Prostate gland (tissue), 2 donors: Measurements from ENCODE around the gene SREBF1. TPM values are rescaled to one million over a fixed set of nuclear protein-coding genes. Genes with fewer than 3 reads are reported as not detected.

ENCODE experiments used
- DNase-seq: peaks from one replicate; pipeline ENCODE4 v3.0.0-alpha.2; 2019; ENCODE audit warnings: low spot score
- H3K27ac ChIP-seq, 2 donors: fragments of 200-600 bp; sonication (generic); 2 replicates each; pipeline ENCODE4 v1.5.1; 2017 to 2019
- H3K27me3 ChIP-seq: fragments of 200-600 bp; sonication (generic); replicated peaks from 2 replicates; pipeline ENCODE4 v1.5.1; 2019; ENCODE audit not compliant: insufficient read depth
- H3K36me3 ChIP-seq, 2 donors: fragments of 200-600 bp; sonication (generic); 1 replicate in 1 of 2; 2 replicates in 1 of 2; pipeline versions ENCODE4 v1.5.1 to v1.8.1; 2017 to 2019
- H3K4me1 ChIP-seq: fragments of 200-600 bp; sonication (generic); replicated peaks from 2 replicates; pipeline ENCODE4 v1.5.1; 2019
- H3K4me3 ChIP-seq, 2 donors: fragments of 200-600 bp; sonication (generic); 2 replicates each; pipeline ENCODE4 v1.5.1; 2017 to 2019
- H3K9me3 ChIP-seq: fragments of 200-600 bp; sonication (generic); 2 replicates; pipeline ENCODE4 v1.5.1; 2017
- CTCF ChIP-seq, 4 experiments: fragments of 200-600 bp in 2 of 4; fragments of 450-650 bp in 2 of 4; sonication (generic) in 2 of 4; IDR thresholded peaks; 1 replicate in 3 of 4; 2 replicates in 1 of 4; pipeline ENCODE4 v1.5.1; 2016 to 2019; ENCODE audit warnings: antibody characterized with exemption in 4 of 4, mild to moderate bottlenecking in 2 of 4, moderate library complexity in 2 of 4
- POLR2A ChIP-seq: fragments of 450-650 bp; IDR thresholded peaks from one replicate; pipeline ENCODE4 v1.6.1; 2016; ENCODE audit warnings: antibody characterized with exemption, mild to moderate bottlenecking
- POLR2AphosphoS5 ChIP-seq: sonication (generic); formaldehyde crosslinking; IDR thresholded peaks from one replicate; pipeline ENCODE4 v1.6.1; 2017; ENCODE audit warnings: antibody characterized with exemption
- WGBS: methylation state at CpG from one replicate; pipeline ENCODE4 v1.1.5; 2018; 5-methylcytosine and 5-hydroxymethylcytosine counted together
- intact Hi-C: fragments of 100-400 bp; cut with DNase I; formaldehyde crosslinking; loops from one replicate; pipeline ENCODE4 v1.14.2; 2022
- total RNA-seq, 2 donors: library from RNA; depleted of rRNA; stranded (reverse); fragments of >200 nt; gene quantifications; one replicate each; pipeline ENCODE4 v1.1.0, GENCODE V29; 2016

The SREBF1 gene
- total RNA-seq, 2 donors from 2014 or later, result 134 to 299 TPM

- TF ChIP-seq POLR2AphosphoS5, result peak; percentile 69
- TF ChIP-seq POLR2A, result no peak
- TF ChIP-seq CTCF (IDR thresholded peaks at IDR 0.05), result peak; percentile 93 to 99 (median 96)
- WGBS, result 45% methylated on average over 9 of the region's 9 CpGs
- H3K27me3 ChIP-seq, result no peaks in the 10 kb centered on the region
- no peaks in the 10 kb centered on the region for H3K9me3 ChIP-seq
- no peaks in the 10 kb centered on the region for H3K36me3 ChIP-seq
- DNase-seq, result peak; percentile 72
- peak overlapping the region; percentile 13 to 17 for H3K27ac ChIP-seq
- intact Hi-C loops, result loop anchor here (1.0 to 2.0 kb wide), 2 partner anchors 47 to 179 kb away; partner anchors contain the start of gene RAI1
- H3K4me1 ChIP-seq, result peaks cover 4% of the 10 kb centered on the region
- H3K4me3 ChIP-seq, result no peak overlapping the region
Measured at GRCh38 chr17:17859909-17860765, 23.4 kb upstream of the SREBF1 start.

- no peaks in the 10 kb centered on the region for H3K9me3 ChIP-seq
- TF ChIP-seq POLR2AphosphoS5, result no peak
- no peak for TF ChIP-seq CTCF (IDR thresholded peaks at IDR 0.05)
- TF ChIP-seq POLR2A, result no peak
- peaks cover 3% of the 10 kb centered on the region for H3K4me1 ChIP-seq
- WGBS, result 92% methylated on average over 4 of the region's 4 CpGs
- intact Hi-C loops, result no loop called here
- no peak overlapping the region for H3K4me3 ChIP-seq
- H3K36me3 ChIP-seq, result no peaks in the 10 kb centered on the region
- H3K27ac ChIP-seq, result no peak overlapping the region
- DNase-seq, result no peak
- H3K27me3 ChIP-seq, result no peaks in the 10 kb centered on the region
Measured at GRCh38 chr17:17857496-17857895, 20.7 kb upstream of the SREBF1 start.

- Histone ChIP-seq H3K36me3 (no peaks in the 10 kb centered on the region), H3K4me1 (no peaks in the 10 kb centered on the region), H3K27me3 (no peaks in the 10 kb centered on the region), H3K4me3 (no peak overlapping the region), H3K27ac (peak overlapping the region in 1 of 2 donors; percentile 5), H3K9me3 (no peaks in the 10 kb centered on the region)
- no peak for TF ChIP-seq CTCF (IDR thresholded peaks at IDR 0.05)
- no peak for TF ChIP-seq POLR2AphosphoS5
- no peak for TF ChIP-seq POLR2A
- DNase-seq, result no peak
- intact Hi-C loops, result no loop called here
- WGBS, result 89% methylated on average over 2 of the region's 2 CpGs
Measured at GRCh38 chr17:17856386-17856785, 19.6 kb upstream of the SREBF1 start.

- H3K36me3 ChIP-seq, result no peaks in the 10 kb centered on the region
- no peaks in the 10 kb centered on the region for H3K4me1 ChIP-seq
- intact Hi-C loops, result no loop called here
- no peak for DNase-seq
- no peak for TF ChIP-seq CTCF (IDR thresholded peaks at IDR 0.05)
- TF ChIP-seq POLR2A, result no peak
- H3K27ac ChIP-seq, result peak overlapping the region; percentile 3 to 5
- no peaks in the 10 kb centered on the region for H3K27me3 ChIP-seq
- 39% methylated on average over 3 of the region's 3 CpGs for WGBS
- no peak overlapping the region for H3K4me3 ChIP-seq
- no peaks in the 10 kb centered on the region for H3K9me3 ChIP-seq
Measured at GRCh38 chr17:17855976-17856375, 19.2 kb upstream of the SREBF1 start.
